ENCODE results near the gene TNP1. TPM values are rescaled to one million over a fixed set of nuclear protein-coding genes. Genes with fewer than 3 reads are reported as not detected.

Gene TNP1
- total RNA-seq, 2 donors from 2014 or later: not detected

- Histone ChIP-seq H3K36me3 (no peaks in the 10 kb centered on the region), H3K27me3 (no peaks in the 10 kb centered on the region), H3K4me3 (no peak overlapping the region), H3K4me1 (peaks cover 0 to 4% of the 10 kb centered on the region in 2 donors), H3K27ac (no peak overlapping the region), H3K9me3 (no peaks in the 10 kb centered on the region)
- DNase-seq (ENCODE audit: low spot score): no peak
- no peak for TF ChIP-seq CTCF (IDR thresholded peaks at IDR 0.05)
These were observed 49.3 kb downstream of the TNP1 start for GRCh38 chr2:216810399-216811160.

Other genes with a start within 250 kb of the TNP1 start
- 100 to 1,000 TPM; 255 to 508 TPM for gene IGFBP2, start 226.6 kb downstream of the TNP1 start, total RNA-seq
- gene IGFBP5, start 164.5 kb downstream of the TNP1 start, total RNA-seq: 100 to 1,000 TPM; 169 to 554 TPM